Upper lobe of right lung (tissue), 1 donor: Measurements from ENCODE around the gene ANKRD13B. TPM values are rescaled to one million over a fixed set of nuclear protein-coding genes. Genes with fewer than 3 reads are reported as not detected.
A peak's percentile ranks its signal among the peaks of the same experiment; 100 is the strongest.

Experiments
- ATAC-seq: fragments of 200-7000 bp; cut with Tn5 transposase; one replicate; pipeline ENCODE4 v1.9.1; 2020; ENCODE audit warnings: mild to moderate bottlenecking, moderate library complexity
- DNase-seq: peaks from one replicate; pipeline ENCODE4 v3.0.0-alpha.2; 2020
- H3K27ac ChIP-seq: fragments of 200-600 bp; one replicate; pipeline ENCODE4 v1.8.0; 2022
- H3K27me3 ChIP-seq: fragments of 200-600 bp; one replicate; pipeline ENCODE4 v1.8.0; 2022; ENCODE audit warnings: mild to moderate bottlenecking
- H3K36me3 ChIP-seq: fragments of 200-600 bp; one replicate; pipeline ENCODE4 v1.8.0; 2022
- H3K4me1 ChIP-seq: fragments of 200-600 bp; one replicate; pipeline ENCODE4 v1.8.0; 2022
- H3K4me3 ChIP-seq: fragments of 200-600 bp; one replicate; pipeline ENCODE4 v1.8.0; 2022; ENCODE audit warnings: mild to moderate bottlenecking
- H3K9me3 ChIP-seq: fragments of 200-600 bp; one replicate; pipeline ENCODE4 v1.8.0; 2022
- CTCF ChIP-seq: fragments of 200-600 bp; IDR thresholded peaks from one replicate; pipeline ENCODE4 v1.8.0; 2022; ENCODE audit warnings: antibody characterized with exemption
- intact Hi-C: fragments of 100-400 bp; cut with DNase I; formaldehyde crosslinking; loops from one replicate; pipeline ENCODE4 v1.11.0; 2022
- total RNA-seq: library from RNA; stranded (reverse); fragmentation: NEBNext Ultra II Directional; extraction: Animal tissue kit (Norgen Biotek cat#: 25700); gene quantifications from one replicate; pipeline ENCODE4 v1.2.1, GENCODE V29; 2021
- donor health status: DM: no; HTN: yes; CAD: no; lungs with severe emphysema.

ANKRD13B gene
- total RNA-seq, 1 donor from 2014 or later: 6.8 TPM

- no peak for TF ChIP-seq CTCF
- H3K27me3 ChIP-seq: no peaks in the 10 kb centered on the region
- H3K9me3 ChIP-seq: no peaks in the 10 kb centered on the region
- intact Hi-C loops: no loop called here
- peak overlapping the region; percentile 81 for H3K27ac ChIP-seq
- peak overlapping the region; percentile 76 for H3K4me3 ChIP-seq
- H3K36me3 ChIP-seq: peaks cover 5% of the 10 kb centered on the region
- ATAC-seq: peak; percentile 1
- no peak for DNase-seq
- peaks cover 40% of the 10 kb centered on the region for H3K4me1 ChIP-seq
Observed at GRCh38 chr17:29567304-29567553, 25.7 kb upstream of the ANKRD13B start.

GRCh38 chr17:29567554-29568330 is 25.2 kb upstream of the ANKRD13B start:
- intact Hi-C loops: no loop called here

GRCh38 chr17:29568331-29569244 is 24.3 kb upstream of the ANKRD13B start, which contains the start of gene TP53I13:
Gene TP53I13, plus strand, starts transcription at chr17:29568701. Its CDS starts 58 bp downstream, at chr17:29568759.
- H3K27ac ChIP-seq: peak within 1 kb of the TSS; percentile 87
- ATAC-seq (peak; percentile 73), DNase-seq (peak; percentile 94)
- peaks cover 39% of the 10 kb centered on the region for H3K4me1 ChIP-seq
- H3K9me3 ChIP-seq: no peaks in the 10 kb centered on the region
- TF ChIP-seq CTCF: no peak
- no peaks in the 10 kb centered on the region for H3K27me3 ChIP-seq
- H3K4me3 ChIP-seq: peak within 1 kb of the TSS; percentile 76
- intact Hi-C loops: no loop called here
- H3K36me3 ChIP-seq: no peaks in the 10 kb centered on the region

More at GRCh38 chr17:29567554-29568330, 25.2 kb upstream of the ANKRD13B start:
- Histone ChIP-seq H3K4me3 (peak overlapping the region; percentile 76), H3K27me3 (no peaks in the 10 kb centered on the region), H3K4me1 (peaks cover 35% of the 10 kb centered on the region), H3K36me3 (peaks cover 2% of the 10 kb centered on the region), H3K27ac (peak overlapping the region; percentile 81), H3K9me3 (no peaks in the 10 kb centered on the region)
- peak; percentile 52 for TF ChIP-seq CTCF
- DNase-seq (peak; percentile 90), ATAC-seq (peak; percentile 55)

GRCh38 chr17:29569245-29569950 is 23.5 kb upstream of the ANKRD13B start:
- Histone ChIP-seq H3K9me3 (no peaks in the 10 kb centered on the region), H3K4me3 (peak overlapping the region; percentile 76), H3K4me1 (peaks cover 34% of the 10 kb centered on the region), H3K27me3 (no peaks in the 10 kb centered on the region), H3K27ac (peak overlapping the region; percentile 87), H3K36me3 (peaks cover 5% of the 10 kb centered on the region)
- ATAC-seq (no peak), DNase-seq (peak; percentile 54)
- intact Hi-C loops: no loop called here
- TF ChIP-seq CTCF: no peak

- Histone ChIP-seq H3K27me3 (no peaks in the 10 kb centered on the region), H3K36me3 (peaks cover 16% of the 10 kb centered on the region), H3K27ac (no peak overlapping the region), H3K9me3 (no peaks in the 10 kb centered on the region), H3K4me3 (no peak overlapping the region), H3K4me1 (peaks cover 24% of the 10 kb centered on the region)
- ATAC-seq (no peak), DNase-seq (peak; percentile 52)
- no peak for TF ChIP-seq CTCF
- intact Hi-C loops: no loop called here
Observed at GRCh38 chr17:29570521-29570920, 22.4 kb upstream of the ANKRD13B start.
